Measurements from ENCODE around the gene WDR59. TPM values are rescaled to one million over a fixed set of nuclear protein-coding genes. Genes with fewer than 3 reads are reported as not detected.

Gene WDR59
- total and polyA plus RNA-seq, 2 donors (not counting 3 experiments of a cell fraction or from before 2014, with no cell fraction given) = 51.1 to 60.0 TPM

- Histone ChIP-seq H3K27ac (ENCODE audit: insufficient read depth, low read depth, low read length) (no peak overlapping the region), H3K36me3 (ENCODE audit: control insufficient read depth in 2 of 2, extremely low read depth in 1 of 2, insufficient read depth in 2 of 2, low read length in 2 of 2) (no peaks in the 10 kb centered on the region), H3K4me2 (ENCODE audit: insufficient read depth, low read length) (no peak overlapping the region), H3K4me1 (ENCODE audit: control insufficient read depth, extremely low read depth, insufficient read depth, low read length) (no peaks in the 10 kb centered on the region), H3K4me3 (replicated peaks in 1 of 3; ENCODE audit: insufficient read depth in 1 of 3, low read depth in 1 of 3, low read length in 3 of 3) (no peak overlapping the region), H3K79me2 (ENCODE audit: control insufficient read depth, insufficient read depth, low read length) (no peaks in the 10 kb centered on the region), H4K20me1 (replicated peaks; ENCODE audit: control insufficient read depth, extremely low read depth, insufficient read depth, low read length) (no peaks in the 10 kb centered on the region), H3K9ac (replicated peaks; ENCODE audit: extremely low read depth, insufficient read depth, low read length) (no peak overlapping the region), H3K9me1 (replicated peaks; ENCODE audit: control insufficient read depth, extremely low read depth, insufficient read depth, low read length) (no peaks in the 10 kb centered on the region), H3K27me3 (ENCODE audit: control insufficient read depth in 2 of 2, insufficient read depth in 2 of 2, low read length in 2 of 2) (peaks cover 7 to 8% of the 10 kb centered on the region in 2 experiments), H2AFZ (ENCODE audit: low read depth, low read length) (no peak overlapping the region), H3K9me3 (replicated peaks; ENCODE audit: control insufficient read depth, insufficient read depth, low read length) (no peaks in the 10 kb centered on the region)
- DNase-seq (ENCODE audit: low read depth, low spot score) (no peak), FAIRE-seq (no peak)
- ChIA-PET POLR2A (no interaction called here), CTCF (interaction anchor here (1.6 to 2.8 kb wide), 3 partner anchors 8 to 31 kb away, joined by 6 to 11 read pairs (median 7); no protein-coding TSS in a partner anchor)
- intact Hi-C loops (cut with micrococcal nuclease) (no loop called here), dilution Hi-C loops (cut with MboI; ENCODE audit: extremely low pct_ligation_motif_present, low sequenced_read_pairs) (no loop called here)
- TF ChIP-seq EZH2 (IDR thresholded peaks at IDR 0.05; ENCODE audit: borderline replicate concordance, low read depth, low read length, severe bottlenecking) (no peak), POLR2AphosphoS5 (IDR thresholded peaks at IDR 0.05; ENCODE audit: insufficient read depth, low read depth, low read length) (no peak), FOS (IDR thresholded peaks at IDR 0.05; ENCODE audit: borderline replicate concordance, insufficient read depth, low read length) (no peak), POLR2A (IDR thresholded peaks at IDR 0.05; ENCODE audit: low read depth, low read length) (no peak), MAX (IDR thresholded peaks at IDR 0.05; ENCODE audit: insufficient read depth, insufficient read length) (no peak), MYC (IDR thresholded peaks at IDR 0.05; ENCODE audit: low read depth, low read length) (no peak), GATA2 (IDR thresholded peaks at IDR 0.05; ENCODE audit: insufficient read depth, insufficient read length, low read depth, low read length) (no peak), JUN (IDR thresholded peaks at IDR 0.05; ENCODE audit: borderline replicate concordance, insufficient read depth, insufficient read length, low read depth) (no peak)
- TF ChIP-seq, protein P1, sequence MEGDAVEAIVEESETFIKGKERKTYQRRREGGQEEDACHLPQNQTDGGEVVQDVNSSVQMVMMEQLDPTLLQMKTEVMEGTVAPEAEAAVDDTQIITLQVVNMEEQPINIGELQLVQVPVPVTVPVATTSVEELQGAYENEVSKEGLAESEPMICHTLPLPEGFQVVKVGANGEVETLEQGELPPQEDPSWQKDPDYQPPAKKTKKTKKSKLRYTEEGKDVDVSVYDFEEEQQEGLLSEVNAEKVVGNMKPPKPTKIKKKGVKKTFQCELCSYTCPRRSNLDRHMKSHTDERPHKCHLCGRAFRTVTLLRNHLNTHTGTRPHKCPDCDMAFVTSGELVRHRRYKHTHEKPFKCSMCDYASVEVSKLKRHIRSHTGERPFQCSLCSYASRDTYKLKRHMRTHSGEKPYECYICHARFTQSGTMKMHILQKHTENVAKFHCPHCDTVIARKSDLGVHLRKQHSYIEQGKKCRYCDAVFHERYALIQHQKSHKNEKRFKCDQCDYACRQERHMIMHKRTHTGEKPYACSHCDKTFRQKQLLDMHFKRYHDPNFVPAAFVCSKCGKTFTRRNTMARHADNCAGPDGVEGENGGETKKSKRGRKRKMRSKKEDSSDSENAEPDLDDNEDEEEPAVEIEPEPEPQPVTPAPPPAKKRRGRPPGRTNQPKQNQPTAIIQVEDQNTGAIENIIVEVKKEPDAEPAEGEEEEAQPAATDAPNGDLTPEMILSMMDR (IDR thresholded peaks at IDR 0.05; ENCODE audit: extremely low read depth in 1 of 2, insufficient read depth in 1 of 2, low read depth in 1 of 2, low read length in 2 of 2) = no peak
- no TSS peak for BruUV-seq (replicated peaks)
These were observed 153.5 kb downstream of the WDR59 start for GRCh38 chr16:74831467-74831866.
